Kidney tubule cell (primary cell): ENCODE results near the gene STK31.
"Not testable (repeated sequence)": the region's sequence is repeated elsewhere in the genome, so short reads cannot be mapped to it uniquely, and the experiment has no call there.

Source experiments
- DNase-seq: peaks from one replicate; pipeline ENCODE4 v3.0.0-alpha.2; 2018; ENCODE audit warnings: low spot score

The STK31 gene

GRCh38 chr7:23710000-23710399, at the start of gene STK31:
Gene STK31, plus strand, starts transcription at chr7:23710219. Its CDS starts 67 bp downstream, at chr7:23710286.
- DNase-seq, result no peak

- DNase-seq, result no peak
Measured at GRCh38 chr7:23661385-23661784, 48.6 kb upstream of the STK31 start.

GRCh38 chr7:23662124-23662983, 47.7 kb upstream of the STK31 start:
- no peak for DNase-seq

- DNase-seq, result no peak
Measured at GRCh38 chr7:23662984-23663313, 47.1 kb upstream of the STK31 start.

- DNase-seq, result no peak
Measured at GRCh38 chr7:23664122-23664521, 45.9 kb upstream of the STK31 start.

- no peak for DNase-seq
Measured at GRCh38 chr7:23672033-23672432, 38.0 kb upstream of the STK31 start.

GRCh38 chr7:23679898-23680413, 30.1 kb upstream of the STK31 start, which contains the start of gene FAM221A:
Gene FAM221A, plus strand, starts transcription at chr7:23680199. Its CDS starts 20 bp downstream, at chr7:23680219.
- peak; percentile 88 for DNase-seq

GRCh38 chr7:23680414-23681405, 29.3 kb upstream of the STK31 start:
- DNase-seq, result peak; percentile 89

- DNase-seq, result not testable (repeated sequence)
Measured at GRCh38 chr7:23684041-23684440, 26.0 kb upstream of the STK31 start.

GRCh38 chr7:23685731-23686130, 24.3 kb upstream of the STK31 start:
- no peak for DNase-seq

GRCh38 chr7:23687011-23687410, 23.0 kb upstream of the STK31 start:
- no peak for DNase-seq

- DNase-seq, result no peak
Measured at GRCh38 chr7:23689165-23689564, 20.9 kb upstream of the STK31 start.

GRCh38 chr7:23691320-23691719, 18.7 kb upstream of the STK31 start:
- DNase-seq, result no peak

GRCh38 chr7:23693224-23693623, 16.8 kb upstream of the STK31 start:
- DNase-seq, result no peak

- DNase-seq, result peak; percentile 72
Measured at GRCh38 chr7:23696916-23697441, 13.0 kb upstream of the STK31 start.

- DNase-seq, result no peak
Measured at GRCh38 chr7:23698822-23699221, 11.2 kb upstream of the STK31 start.

- DNase-seq, result no peak
Measured at GRCh38 chr7:23700046-23700445, 10.0 kb upstream of the STK31 start.

- no peak for DNase-seq
Measured at GRCh38 chr7:23709081-23709750, 803 bp upstream of the STK31 start.

- peak; percentile 72 for DNase-seq
Measured at GRCh38 chr7:23712368-23713284, 2.6 kb downstream of the STK31 start.
